Bronchial epithelial cell (primary cell): ENCODE data around the gene FLAD1. TPM values are rescaled to one million over a fixed set of nuclear protein-coding genes. Genes with fewer than 3 reads are reported as not detected.
"Not testable (repeated sequence)": the region's sequence is repeated elsewhere in the genome, so short reads cannot be mapped to it uniquely, and the experiment has no call there.

ENCODE experiments used
- DNase-seq: peaks from one replicate; pipeline ENCODE4 v3.0.0-alpha.2; 2010; ENCODE audit warnings: low read depth
- FAIRE-seq: peaks from 2 replicates; lab custom pipeline; 2011; peaks lifted over from hg19 to GRCh38; lab: Jason Lieb, UNC
- H3K27me3 ChIP-seq: 2 replicates; pipeline ENCODE4 v1.5.1; 2011; ENCODE audit warnings: low read length; ENCODE audit not compliant: control insufficient read depth, insufficient read depth
- H3K36me3 ChIP-seq: 2 replicates; pipeline ENCODE4 v1.5.1; 2011; ENCODE audit warnings: low read length; ENCODE audit not compliant: control insufficient read depth, insufficient read depth
- H3K4me3 ChIP-seq: 2 replicates; pipeline ENCODE4 v1.5.1; 2011; ENCODE audit warnings: mild to moderate bottlenecking, low read depth, low read length, control low read depth
- CTCF ChIP-seq: IDR thresholded peaks from 2 replicates; pipeline ENCODE4 v1.5.1; 2011; ENCODE audit warnings: mild to moderate bottlenecking, moderate library complexity, low read length, control low read depth, inconsistent platforms; ENCODE audit not compliant: insufficient read depth, severe bottlenecking
- total RNA-seq: library from RNA; depleted of rRNA; stranded (reverse); fragments of >200 nt; gene quantifications from 2 replicates; pipeline ENCODE4 v1.2.1, GENCODE V29; 2014

Gene FLAD1
- total RNA-seq, 1 donor from 2014 or later: 40.8 TPM

GRCh38 chr1:154978360-154978759, 4.8 kb upstream of the FLAD1 start:
- DNase-seq: no peak
- H3K4me3 ChIP-seq: no peak overlapping the region
- no peak for FAIRE-seq
- H3K27me3 ChIP-seq: no peaks in the 10 kb centered on the region
- no peak for TF ChIP-seq CTCF
- no peaks in the 10 kb centered on the region for H3K36me3 ChIP-seq

GRCh38 chr1:154982341-154982740, 803 bp upstream of the FLAD1 start:
- no peak for FAIRE-seq
- no peak overlapping the region for H3K4me3 ChIP-seq
- no peak for TF ChIP-seq CTCF
- no peaks in the 10 kb centered on the region for H3K27me3 ChIP-seq
- no peak for DNase-seq
- H3K36me3 ChIP-seq: peaks cover under 1% of the 10 kb centered on the region

GRCh38 chr1:154983776-154984466, 777 bp downstream of the FLAD1 start:
- DNase-seq (no peak), FAIRE-seq (no peak)
- peaks cover 13% of the 10 kb centered on the region for H3K36me3 ChIP-seq
- TF ChIP-seq CTCF: no peak
- H3K4me3 ChIP-seq: peak overlapping the region; percentile 66
- H3K27me3 ChIP-seq: no peaks in the 10 kb centered on the region

- not testable (repeated sequence) for DNase-seq, H3K4me3 ChIP-seq, FAIRE-seq, H3K27me3 ChIP-seq
- peaks cover 22% of the 10 kb centered on the region for H3K36me3 ChIP-seq
Observed at GRCh38 chr1:154986736-154987135, 3.6 kb downstream of the FLAD1 start.

- Histone ChIP-seq H3K36me3 (peaks cover 22% of the 10 kb centered on the region), H3K27me3 (no peaks in the 10 kb centered on the region), H3K4me3 (no peak overlapping the region)
- no peak for FAIRE-seq
- DNase-seq: no peak
- TF ChIP-seq CTCF: no peak
Observed at GRCh38 chr1:154987326-154987725, 4.2 kb downstream of the FLAD1 start.

GRCh38 chr1:154988058-154988954, 5.2 kb downstream of the FLAD1 start:
- no peak for TF ChIP-seq CTCF
- H3K27me3 ChIP-seq: no peaks in the 10 kb centered on the region
- DNase-seq (no peak), FAIRE-seq (no peak)
- peaks cover 22% of the 10 kb centered on the region for H3K36me3 ChIP-seq
- no peak overlapping the region for H3K4me3 ChIP-seq
